Bronchial epithelial cell (primary cell): Measurements from ENCODE around the gene CCDC3. TPM values are rescaled to one million over a fixed set of nuclear protein-coding genes. Genes with fewer than 3 reads are reported as not detected.
A peak's percentile ranks its signal among the peaks of the same experiment; 100 is the strongest.

Experiments
- DNase-seq: peaks from one replicate; pipeline ENCODE4 v3.0.0-alpha.2; 2010; ENCODE audit warnings: low read depth
- FAIRE-seq: peaks from 2 replicates; lab custom pipeline; 2011; peaks lifted over from hg19 to GRCh38; lab: Jason Lieb, UNC
- H3K27me3 ChIP-seq: 2 replicates; pipeline ENCODE4 v1.5.1; 2011; ENCODE audit warnings: low read length; ENCODE audit not compliant: control insufficient read depth, insufficient read depth
- H3K36me3 ChIP-seq: 2 replicates; pipeline ENCODE4 v1.5.1; 2011; ENCODE audit warnings: low read length; ENCODE audit not compliant: control insufficient read depth, insufficient read depth
- H3K4me3 ChIP-seq: 2 replicates; pipeline ENCODE4 v1.5.1; 2011; ENCODE audit warnings: mild to moderate bottlenecking, low read depth, low read length, control low read depth
- total RNA-seq: library from RNA; depleted of rRNA; stranded (reverse); fragments of >200 nt; gene quantifications from 2 replicates; pipeline ENCODE4 v1.2.1, GENCODE V29; 2014
- TF ChIP-seq, protein P1 (sequence below): IDR thresholded peaks from 2 replicates; pipeline ENCODE4 v1.5.1; 2011; ENCODE audit warnings: mild to moderate bottlenecking, moderate library complexity, low read length, control low read depth, inconsistent platforms; ENCODE audit not compliant: insufficient read depth, severe bottlenecking

The CCDC3 gene
- total RNA-seq, 1 donor from 2014 or later = 1.8 TPM

DNA sequence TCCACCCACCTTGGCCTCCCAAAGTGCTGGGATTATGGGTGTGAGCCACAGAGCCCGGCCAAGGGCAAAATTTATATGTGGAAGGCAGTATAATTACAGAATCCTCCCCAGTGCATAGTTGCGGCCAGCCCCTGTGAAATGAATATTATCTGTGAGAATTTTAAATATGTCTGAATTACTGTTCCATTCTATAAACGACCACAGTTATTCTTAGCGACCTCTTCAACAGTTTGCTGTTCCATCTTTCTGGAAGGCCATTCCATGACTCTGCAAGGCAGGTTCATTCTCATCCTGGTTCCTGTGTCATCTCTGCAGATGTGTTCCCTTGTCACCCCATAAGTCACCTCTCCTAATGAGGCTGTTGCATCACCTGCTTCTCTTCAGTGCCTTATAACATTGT lies 90.7 kb downstream of the CCDC3 start:
- FAIRE-seq = no peak
- Histone ChIP-seq H3K27me3 (no peaks in the 10 kb centered on the region), H3K36me3 (no peaks in the 10 kb centered on the region), H3K4me3 (no peak overlapping the region)
- TF ChIP-seq, protein P1, sequence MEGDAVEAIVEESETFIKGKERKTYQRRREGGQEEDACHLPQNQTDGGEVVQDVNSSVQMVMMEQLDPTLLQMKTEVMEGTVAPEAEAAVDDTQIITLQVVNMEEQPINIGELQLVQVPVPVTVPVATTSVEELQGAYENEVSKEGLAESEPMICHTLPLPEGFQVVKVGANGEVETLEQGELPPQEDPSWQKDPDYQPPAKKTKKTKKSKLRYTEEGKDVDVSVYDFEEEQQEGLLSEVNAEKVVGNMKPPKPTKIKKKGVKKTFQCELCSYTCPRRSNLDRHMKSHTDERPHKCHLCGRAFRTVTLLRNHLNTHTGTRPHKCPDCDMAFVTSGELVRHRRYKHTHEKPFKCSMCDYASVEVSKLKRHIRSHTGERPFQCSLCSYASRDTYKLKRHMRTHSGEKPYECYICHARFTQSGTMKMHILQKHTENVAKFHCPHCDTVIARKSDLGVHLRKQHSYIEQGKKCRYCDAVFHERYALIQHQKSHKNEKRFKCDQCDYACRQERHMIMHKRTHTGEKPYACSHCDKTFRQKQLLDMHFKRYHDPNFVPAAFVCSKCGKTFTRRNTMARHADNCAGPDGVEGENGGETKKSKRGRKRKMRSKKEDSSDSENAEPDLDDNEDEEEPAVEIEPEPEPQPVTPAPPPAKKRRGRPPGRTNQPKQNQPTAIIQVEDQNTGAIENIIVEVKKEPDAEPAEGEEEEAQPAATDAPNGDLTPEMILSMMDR = no peak
- no peak for DNase-seq

DNA sequence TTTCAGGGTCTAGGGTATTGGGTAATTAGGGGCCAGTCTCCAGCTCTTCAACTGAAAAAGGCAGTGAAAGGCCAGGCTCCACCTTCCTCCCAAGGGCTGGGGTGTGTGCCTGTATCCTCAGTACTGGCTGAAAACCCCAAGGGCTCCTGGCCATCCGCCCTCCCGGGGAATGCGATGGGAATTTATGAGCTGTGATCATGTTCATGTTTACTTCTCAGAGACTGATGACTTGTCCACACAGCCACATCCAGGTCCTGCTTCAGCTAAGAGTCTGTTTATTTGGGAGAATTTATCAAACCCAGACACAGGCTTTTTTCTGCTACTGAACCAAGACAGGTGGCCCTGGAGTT lies 91.7 kb downstream of the CCDC3 start:
- no peaks in the 10 kb centered on the region for H3K36me3 ChIP-seq
- TF ChIP-seq, protein P1 = no peak
- DNase-seq (peak; percentile 28), FAIRE-seq (peak; percentile 58)
- H3K4me3 ChIP-seq = no peak overlapping the region
- H3K27me3 ChIP-seq = no peaks in the 10 kb centered on the region

DNA sequence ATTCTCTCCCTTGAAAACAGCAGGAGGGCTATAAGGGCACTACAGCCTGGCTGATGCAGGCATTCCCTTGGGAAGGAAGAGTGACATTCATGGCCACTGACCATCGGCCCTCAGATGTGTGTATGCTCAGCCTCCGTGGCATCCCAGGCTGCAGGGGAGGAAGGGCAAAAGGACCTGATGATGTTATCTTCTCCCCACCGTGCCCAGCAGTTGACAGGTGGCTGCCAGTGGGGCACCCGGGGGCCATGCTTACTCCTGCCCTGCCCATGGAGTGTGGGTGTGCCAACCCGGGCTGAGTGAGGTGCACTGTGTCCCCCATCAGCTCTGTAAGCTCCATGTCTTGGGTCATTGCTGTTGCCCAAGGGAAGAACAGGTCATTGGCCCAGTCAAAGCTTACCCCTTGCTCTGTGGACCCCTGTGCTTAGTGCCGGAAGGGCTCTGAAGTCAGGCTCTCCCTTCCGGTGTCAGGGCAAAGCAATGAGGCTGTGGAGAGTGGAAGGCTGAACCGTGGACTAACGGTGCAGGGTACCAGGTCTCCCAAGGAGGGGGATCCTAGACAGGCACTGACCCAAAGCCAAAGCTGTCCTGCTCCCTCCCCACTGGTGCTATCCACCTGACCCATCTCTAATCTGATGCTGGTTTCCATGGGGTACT lies 92.2 kb downstream of the CCDC3 start:
- Histone ChIP-seq H3K36me3 (no peaks in the 10 kb centered on the region), H3K27me3 (no peaks in the 10 kb centered on the region), H3K4me3 (no peak overlapping the region)
- DNase-seq (no peak), FAIRE-seq (no peak)
- TF ChIP-seq, protein P1 = no peak

DNA sequence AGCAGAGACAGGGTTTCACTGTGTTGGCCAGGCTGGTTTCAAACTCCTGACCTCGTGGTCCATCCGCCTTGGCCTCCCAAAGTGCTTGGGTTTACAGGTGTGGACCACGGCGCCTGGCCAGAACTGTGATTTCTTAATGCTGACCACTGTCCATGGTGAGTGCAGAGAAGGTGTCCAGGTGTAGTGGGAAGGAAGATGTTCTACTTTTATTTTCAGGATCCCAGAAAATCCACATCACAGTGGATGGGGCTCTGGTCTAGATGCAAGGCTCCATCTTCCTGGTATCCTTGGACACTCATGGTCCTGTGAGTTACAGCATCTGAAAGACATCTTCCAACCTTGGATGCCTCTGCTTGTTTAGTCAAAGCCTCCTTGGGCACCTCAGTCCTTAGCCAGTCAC lies 92.7 kb downstream of the CCDC3 start:
- H3K27me3 ChIP-seq = no peaks in the 10 kb centered on the region
- FAIRE-seq (no peak), DNase-seq (no peak)
- TF ChIP-seq, protein P1 = no peak
- H3K4me3 ChIP-seq = no peak overlapping the region
- H3K36me3 ChIP-seq = no peaks in the 10 kb centered on the region

DNA sequence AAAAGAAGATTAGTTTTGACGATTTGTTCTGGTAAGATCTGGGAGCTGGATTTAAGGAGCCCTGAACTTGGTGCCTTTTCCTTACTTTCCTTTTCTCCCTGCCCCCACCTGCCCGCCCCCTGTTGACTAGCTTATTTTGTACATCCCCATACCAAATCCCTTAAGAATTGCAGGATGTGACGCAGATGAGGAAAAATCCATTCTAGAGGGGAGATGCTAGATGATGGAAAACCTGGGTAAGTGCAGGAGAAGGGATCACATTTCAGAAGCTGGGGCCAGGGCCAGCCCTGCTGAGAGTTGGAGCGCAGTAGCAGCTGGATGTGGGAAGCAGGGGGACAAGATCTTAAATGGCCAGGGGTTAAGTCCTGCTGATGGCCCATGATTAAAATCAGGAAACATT lies 93.9 kb downstream of the CCDC3 start:
- Histone ChIP-seq H3K4me3 (no peak overlapping the region), H3K36me3 (no peaks in the 10 kb centered on the region), H3K27me3 (no peaks in the 10 kb centered on the region)
- FAIRE-seq (no peak), DNase-seq (no peak)
- TF ChIP-seq, protein P1 = no peak

DNA sequence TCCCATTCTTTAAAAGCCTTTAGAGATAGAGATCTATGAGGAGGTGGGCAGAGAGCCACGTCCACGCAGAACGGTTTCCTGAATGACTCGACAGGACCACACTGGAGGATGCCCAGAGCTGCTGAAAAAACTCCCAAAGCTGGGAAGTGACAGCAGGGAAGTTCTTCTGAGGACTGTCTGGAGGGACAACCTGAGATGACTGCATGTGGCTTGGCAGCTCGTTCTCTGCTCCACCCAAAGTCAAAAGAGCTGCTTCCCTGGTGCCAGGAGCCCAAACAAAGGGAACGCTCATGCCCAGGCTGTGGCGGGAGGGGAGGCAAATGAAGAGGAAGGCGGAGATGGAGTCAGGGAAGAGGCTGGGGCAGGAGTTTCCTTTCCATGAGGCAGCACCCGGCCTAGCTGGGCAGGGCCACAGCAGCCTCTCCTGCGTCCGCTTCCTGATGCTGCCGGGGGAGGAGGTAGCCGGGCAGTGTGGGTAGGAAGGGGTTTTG lies 95.4 kb downstream of the CCDC3 start:
- TF ChIP-seq, protein P1 = no peak
- Histone ChIP-seq H3K36me3 (no peaks in the 10 kb centered on the region), H3K4me3 (no peak overlapping the region), H3K27me3 (no peaks in the 10 kb centered on the region)
- DNase-seq (no peak), FAIRE-seq (no peak)
